Trophoblast cell (in vitro differentiated cells and primary cell): ENCODE data around the gene PCLO.

Source experiments
- DNase-seq, 2 donors: peaks; one replicate each; pipeline ENCODE4 v3.0.0-alpha.2; 2016
- H2AFZ ChIP-seq: 2 replicates; pipeline ENCODE4 v1.6.1; 2013; ENCODE audit warnings: low read length, moderate library complexity, mild to moderate bottlenecking; ENCODE audit not compliant: insufficient read depth, poor library complexity
- H2AK5ac ChIP-seq: 2 replicates; pipeline ENCODE4 v1.6.1; 2013; ENCODE audit warnings: mild to moderate bottlenecking, low read length
- H2BK120ac ChIP-seq: 2 replicates; pipeline ENCODE4 v1.6.1; 2013; ENCODE audit warnings: low read length, mild to moderate bottlenecking, moderate library complexity; ENCODE audit not compliant: insufficient read depth, poor library complexity
- H2BK12ac ChIP-seq: 2 replicates; pipeline ENCODE4 v1.6.1; 2013; ENCODE audit warnings: mild to moderate bottlenecking, low read length, moderate library complexity
- H2BK5ac ChIP-seq: 2 replicates; pipeline ENCODE4 v1.6.1; 2013; ENCODE audit warnings: low read length, low read depth, moderate library complexity, mild to moderate bottlenecking; ENCODE audit not compliant: poor library complexity
- H3K14ac ChIP-seq: 2 replicates; pipeline ENCODE4 v1.6.1; 2013; ENCODE audit warnings: mild to moderate bottlenecking, low read length
- H3K18ac ChIP-seq: 2 replicates; pipeline ENCODE4 v1.6.1; 2013; ENCODE audit warnings: mild to moderate bottlenecking, low read length
- H3K23ac ChIP-seq: 2 replicates; pipeline ENCODE4 v1.6.1; 2013; ENCODE audit warnings: low read length
- H3K27ac ChIP-seq: 2 replicates; pipeline ENCODE4 v1.5.1; 2013; ENCODE audit warnings: low read depth, mild to moderate bottlenecking, inconsistent platforms, low read length, moderate library complexity
- H3K27me3 ChIP-seq: 2 replicates; pipeline ENCODE4 v1.6.1; 2013; ENCODE audit warnings: inconsistent platforms, mild to moderate bottlenecking, low read length, moderate library complexity; ENCODE audit not compliant: insufficient read depth
- H3K36me3 ChIP-seq, 2 experiments: 1 replicate in 1 of 2; 2 replicates in 1 of 2; pipeline ENCODE4 v1.6.1; 2013; ENCODE audit warnings: low read length in 2 of 2, mild to moderate bottlenecking in 2 of 2, moderate library complexity in 1 of 2; ENCODE audit not compliant: insufficient read depth in 2 of 2, control insufficient read depth in 1 of 2
- H3K4ac ChIP-seq: 2 replicates; pipeline ENCODE4 v1.6.1; 2013; ENCODE audit warnings: low read depth, mild to moderate bottlenecking, low read length, moderate library complexity
- H3K4me1 ChIP-seq, 2 experiments: 1 replicate in 1 of 2; 2 replicates in 1 of 2; pipeline ENCODE4 v1.6.1; 2013; ENCODE audit warnings: low read length in 2 of 2, mild to moderate bottlenecking in 2 of 2, moderate library complexity in 1 of 2; ENCODE audit not compliant: insufficient read depth in 2 of 2, control insufficient read depth in 1 of 2
- H3K4me2 ChIP-seq: 2 replicates; pipeline ENCODE4 v1.6.1; 2013; ENCODE audit warnings: inconsistent platforms, mild to moderate bottlenecking, low read length, moderate library complexity
- H3K4me3 ChIP-seq: 2 replicates; pipeline ENCODE4 v1.5.1; 2013; ENCODE audit warnings: mild to moderate bottlenecking, low read depth, low read length, inconsistent platforms
- H3K79me1 ChIP-seq: one replicate; pipeline ENCODE4 v1.6.1; 2013; ENCODE audit warnings: low read length
- H3K79me2 ChIP-seq: 2 replicates; pipeline ENCODE4 v1.6.1; 2013; ENCODE audit warnings: low read length, mild to moderate bottlenecking; ENCODE audit not compliant: control insufficient read depth, insufficient read depth, poor library complexity
- H3K9ac ChIP-seq: 2 replicates; pipeline ENCODE4 v1.6.1; 2013; ENCODE audit warnings: mild to moderate bottlenecking, low read length
- H3K9me3 ChIP-seq: 2 replicates; pipeline ENCODE4 v1.6.1; 2013; ENCODE audit warnings: low read depth, mild to moderate bottlenecking, control low read depth, inconsistent platforms, low read length; ENCODE audit not compliant: insufficient read depth
- H4K12ac ChIP-seq: 2 replicates; pipeline ENCODE4 v1.6.1; 2013; ENCODE audit warnings: low read depth, mild to moderate bottlenecking, low read length, moderate library complexity
- H4K8ac ChIP-seq: 2 replicates; pipeline ENCODE4 v1.6.1; 2013; ENCODE audit warnings: low read depth, mild to moderate bottlenecking, low read length, moderate library complexity
- H4K91ac ChIP-seq: one replicate; pipeline ENCODE4 v1.6.1; 2013; ENCODE audit warnings: low read depth, mild to moderate bottlenecking, low read length, moderate library complexity
- WGBS: extraction: QIAGEN DNeasy Blood & Tissue Kit; methylation state at CpG from one replicate; pipeline ENCODE4 v1.1.7; 2013; ENCODE audit warnings: missing lambda C conversion rate; ENCODE audit not compliant: insufficient read length, insufficient coverage; ENCODE audit errors: extremely low coverage; 5-methylcytosine and 5-hydroxymethylcytosine counted together

PCLO gene

GRCh38 chr7:83143107-83143506 is 19.6 kb downstream of the PCLO start:
- Histone ChIP-seq H2BK5ac (no peak overlapping the region), H2AK5ac (no peak overlapping the region), H2BK12ac (no peak overlapping the region), H3K79me2 (no peaks in the 10 kb centered on the region), H3K36me3 (no peaks in the 10 kb centered on the region), H3K23ac (no peak overlapping the region), H3K4me2 (no peak overlapping the region), H4K8ac (no peak overlapping the region), H3K27ac (no peak overlapping the region), H3K27me3 (no peaks in the 10 kb centered on the region), H2BK120ac (no peak overlapping the region), H3K4me1 (no peaks in the 10 kb centered on the region), H3K18ac (no peak overlapping the region), H2AFZ (no peak overlapping the region), H3K9ac (no peak overlapping the region), H3K4ac (no peak overlapping the region), H3K4me3 (no peak overlapping the region), H3K9me3 (no peaks in the 10 kb centered on the region), H4K12ac (no peak overlapping the region), H3K14ac (no peak overlapping the region), H3K79me1 (no peaks in the 10 kb centered on the region), H4K91ac (no peak overlapping the region)
- DNase-seq: no peak
- no CpG with 5 or more reads among the region's 1 CpG for WGBS

- H3K23ac ChIP-seq: no peak overlapping the region
- H2BK12ac ChIP-seq: no peak overlapping the region
- H3K4me2 ChIP-seq: no peak overlapping the region
- no peak overlapping the region for H3K14ac ChIP-seq
- H3K4me3 ChIP-seq: no peak overlapping the region
- no peak overlapping the region for H2AK5ac ChIP-seq
- no peaks in the 10 kb centered on the region for H3K79me1 ChIP-seq
- no peak overlapping the region for H3K18ac ChIP-seq
- no peaks in the 10 kb centered on the region for H3K36me3 ChIP-seq
- no peaks in the 10 kb centered on the region for H3K79me2 ChIP-seq
- H3K4ac ChIP-seq: no peak overlapping the region
- no peak overlapping the region for H4K91ac ChIP-seq
- H3K27me3 ChIP-seq: no peaks in the 10 kb centered on the region
- H3K4me1 ChIP-seq: no peaks in the 10 kb centered on the region
- no peak overlapping the region for H3K9ac ChIP-seq
- no peak overlapping the region for H4K12ac ChIP-seq
- H2AFZ ChIP-seq: no peak overlapping the region
- no peak overlapping the region for H2BK5ac ChIP-seq
- no peak overlapping the region for H3K27ac ChIP-seq
- no peak for DNase-seq
- H4K8ac ChIP-seq: no peak overlapping the region
- H3K9me3 ChIP-seq: no peaks in the 10 kb centered on the region
- no peak overlapping the region for H2BK120ac ChIP-seq
- no CpG with 5 or more reads among the region's 2 CpGs for WGBS
Observed at GRCh38 chr7:83142365-83142764, 20.3 kb downstream of the PCLO start.

GRCh38 chr7:83141927-83142326 is 20.8 kb downstream of the PCLO start:
- Histone ChIP-seq H3K27me3 (no peaks in the 10 kb centered on the region), H4K91ac (no peak overlapping the region), H2BK12ac (no peak overlapping the region), H3K4me3 (no peak overlapping the region), H4K8ac (no peak overlapping the region), H2AK5ac (no peak overlapping the region), H2BK5ac (no peak overlapping the region), H3K79me1 (no peaks in the 10 kb centered on the region), H3K36me3 (no peaks in the 10 kb centered on the region), H3K27ac (no peak overlapping the region), H3K79me2 (no peaks in the 10 kb centered on the region), H3K4ac (no peak overlapping the region), H2BK120ac (no peak overlapping the region), H3K4me1 (no peaks in the 10 kb centered on the region), H2AFZ (no peak overlapping the region), H4K12ac (no peak overlapping the region), H3K14ac (no peak overlapping the region), H3K9me3 (no peaks in the 10 kb centered on the region), H3K4me2 (no peak overlapping the region), H3K23ac (no peak overlapping the region), H3K18ac (no peak overlapping the region), H3K9ac (no peak overlapping the region)
- no CpG with 5 or more reads among the region's 3 CpGs for WGBS
- DNase-seq: no peak

- Histone ChIP-seq H2BK5ac (no peak overlapping the region), H4K12ac (no peak overlapping the region), H3K79me2 (no peaks in the 10 kb centered on the region), H2BK120ac (peak overlapping the region; percentile 43), H3K4me3 (no peak overlapping the region), H3K9me3 (no peaks in the 10 kb centered on the region), H3K4me1 (no peaks in the 10 kb centered on the region), H3K14ac (no peak overlapping the region), H3K27ac (no peak overlapping the region), H3K18ac (no peak overlapping the region), H2BK12ac (no peak overlapping the region), H2AK5ac (no peak overlapping the region), H2AFZ (no peak overlapping the region), H3K9ac (no peak overlapping the region), H4K91ac (no peak overlapping the region), H3K27me3 (no peaks in the 10 kb centered on the region), H4K8ac (no peak overlapping the region), H3K36me3 (peaks cover 5 to 7% of the 10 kb centered on the region in 2 experiments), H3K4me2 (no peak overlapping the region), H3K23ac (no peak overlapping the region), H3K4ac (no peak overlapping the region), H3K79me1 (no peaks in the 10 kb centered on the region)
- no CpG with 5 or more reads among the region's 5 CpGs for WGBS
- DNase-seq: peak; percentile 39 to 81
Observed at GRCh38 chr7:83130623-83131545, 31.8 kb downstream of the PCLO start.
